MCF 10A (cell line): ENCODE data around the gene FZD8. TPM values are rescaled to one million over a fixed set of nuclear protein-coding genes. Genes with fewer than 3 reads are reported as not detected.

Source experiments
- BruUV-seq: library from RNA; stranded (reverse); fragments of 400-500 nt; replicated peaks from 2 replicates; lab custom pipeline; 2021; lab: Mats Ljungman, UMichigan
- CTCF ChIA-PET: fragments of 300-600 bp; sonication (Branson Sonifier 250); formaldehyde crosslinking; extraction: SDS; loops from one replicate; lab custom pipeline; 2021; ENCODE audit warnings: antibody characterized with exemption, inconsistent platforms; lab: Yijun Ruan, JAX
- POLR2A ChIA-PET: fragments of 300-600, 350-650 bp; sonication (Branson Sonifier 250); formaldehyde crosslinking; extraction: SDS; loops from one replicate; lab custom pipeline; 2020; ENCODE audit warnings: antibody characterized with exemption, inconsistent platforms; lab: Yijun Ruan, JAX
- DNase-seq: peaks from one replicate; pipeline ENCODE4 v3.0.0-alpha.2; 2018; ENCODE audit not compliant: unreplicated experiment
- H3K27ac Mint-ChIP-seq: one replicate; pipeline ENCODE4 v1.8.0; 2022; ENCODE audit warnings: mild to moderate bottlenecking, low read depth, mixed read lengths; ENCODE audit not compliant: unreplicated experiment
- H3K27me3 Mint-ChIP-seq: one replicate; pipeline ENCODE4 v1.8.0; 2022; ENCODE audit warnings: mixed read lengths; ENCODE audit not compliant: insufficient read depth, unreplicated experiment
- H3K36me3 Mint-ChIP-seq: one replicate; pipeline ENCODE4 v1.8.0; 2022; ENCODE audit warnings: mild to moderate bottlenecking, moderate library complexity, mixed read lengths; ENCODE audit not compliant: insufficient read depth, unreplicated experiment
- H3K4me1 Mint-ChIP-seq: one replicate; pipeline ENCODE4 v1.8.0; 2022; ENCODE audit warnings: mixed read lengths; ENCODE audit not compliant: insufficient read depth, unreplicated experiment
- H3K4me3 Mint-ChIP-seq: one replicate; pipeline ENCODE4 v1.8.0; 2022; ENCODE audit warnings: mild to moderate bottlenecking, moderate library complexity, mixed read lengths; ENCODE audit not compliant: unreplicated experiment
- H3K9me3 Mint-ChIP-seq: one replicate; pipeline ENCODE4 v1.8.0; 2022; ENCODE audit warnings: mixed read lengths; ENCODE audit not compliant: unreplicated experiment
- intact Hi-C: fragments of 100-400 bp; cut with micrococcal nuclease; formaldehyde crosslinking; loops from 2 replicates; pipeline ENCODE4 v1.14.1; 2022
- total RNA-seq: library from RNA; stranded (reverse); gene quantifications from 2 replicates; pipeline ENCODE4 v1.2.3, GENCODE V29; 2022
- TF ChIP-seq, protein P1 (sequence below): fragments of 200-600 bp; IDR thresholded peaks from one replicate; pipeline ENCODE4 v1.8.0; 2022; ENCODE audit warnings: antibody characterized with exemption, mild to moderate bottlenecking; ENCODE audit not compliant: unreplicated experiment

Gene FZD8
- total RNA-seq, 1 experiment from 2014 or later: 9.8 TPM

DNA sequence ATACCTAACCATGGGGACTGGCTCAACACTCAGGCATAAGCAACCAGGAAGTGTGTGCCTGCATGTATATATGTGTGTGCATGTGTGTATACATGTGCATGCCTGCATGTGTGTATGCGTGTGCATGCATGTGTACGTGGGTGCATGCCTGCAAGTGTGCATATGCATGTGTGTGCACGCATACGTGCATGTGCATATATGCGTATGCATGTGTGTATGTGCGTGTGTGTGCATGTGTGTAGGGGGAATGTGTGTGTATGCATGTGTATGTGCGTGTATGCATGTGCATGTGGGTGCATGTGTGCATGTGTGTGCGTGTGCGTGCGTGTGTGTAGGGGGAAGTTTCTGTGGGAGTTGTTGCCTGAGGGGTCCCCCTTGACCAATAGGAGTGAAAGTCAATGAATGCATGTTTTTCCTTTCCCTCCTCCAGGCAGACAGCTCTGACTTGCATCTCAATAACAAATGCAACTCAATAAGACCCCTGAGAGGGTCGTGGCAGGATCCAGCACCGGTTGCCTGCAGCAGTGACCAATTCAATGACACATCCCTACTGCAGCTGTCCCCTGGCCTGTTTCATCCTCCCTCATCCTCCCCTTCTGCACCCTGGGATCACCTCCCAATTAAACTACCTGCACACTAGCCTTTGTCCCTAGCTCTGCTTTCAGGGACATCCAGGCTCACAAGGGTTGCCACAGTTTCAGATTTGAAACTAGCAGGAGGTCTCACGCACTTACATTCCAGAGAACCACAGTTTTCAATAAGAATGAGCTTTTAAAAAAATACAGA lies 27.0 kb upstream of the FZD8 start:
- CTCF ChIA-PET: no interaction called here
- H3K27ac Mint-ChIP-seq: no peak overlapping the region
- POLR2A ChIA-PET: no interaction called here
- no peaks in the 10 kb centered on the region for H3K4me1 Mint-ChIP-seq
- no peaks in the 10 kb centered on the region for H3K36me3 Mint-ChIP-seq
- H3K27me3 Mint-ChIP-seq: peaks cover 2% of the 10 kb centered on the region
- no peak for DNase-seq
- intact Hi-C loops: no loop called here
- no TSS peak for BruUV-seq
- no peak overlapping the region for H3K4me3 Mint-ChIP-seq
- H3K9me3 Mint-ChIP-seq: peaks cover 14% of the 10 kb centered on the region
- TF ChIP-seq, protein P1, sequence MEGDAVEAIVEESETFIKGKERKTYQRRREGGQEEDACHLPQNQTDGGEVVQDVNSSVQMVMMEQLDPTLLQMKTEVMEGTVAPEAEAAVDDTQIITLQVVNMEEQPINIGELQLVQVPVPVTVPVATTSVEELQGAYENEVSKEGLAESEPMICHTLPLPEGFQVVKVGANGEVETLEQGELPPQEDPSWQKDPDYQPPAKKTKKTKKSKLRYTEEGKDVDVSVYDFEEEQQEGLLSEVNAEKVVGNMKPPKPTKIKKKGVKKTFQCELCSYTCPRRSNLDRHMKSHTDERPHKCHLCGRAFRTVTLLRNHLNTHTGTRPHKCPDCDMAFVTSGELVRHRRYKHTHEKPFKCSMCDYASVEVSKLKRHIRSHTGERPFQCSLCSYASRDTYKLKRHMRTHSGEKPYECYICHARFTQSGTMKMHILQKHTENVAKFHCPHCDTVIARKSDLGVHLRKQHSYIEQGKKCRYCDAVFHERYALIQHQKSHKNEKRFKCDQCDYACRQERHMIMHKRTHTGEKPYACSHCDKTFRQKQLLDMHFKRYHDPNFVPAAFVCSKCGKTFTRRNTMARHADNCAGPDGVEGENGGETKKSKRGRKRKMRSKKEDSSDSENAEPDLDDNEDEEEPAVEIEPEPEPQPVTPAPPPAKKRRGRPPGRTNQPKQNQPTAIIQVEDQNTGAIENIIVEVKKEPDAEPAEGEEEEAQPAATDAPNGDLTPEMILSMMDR: no peak

DNA sequence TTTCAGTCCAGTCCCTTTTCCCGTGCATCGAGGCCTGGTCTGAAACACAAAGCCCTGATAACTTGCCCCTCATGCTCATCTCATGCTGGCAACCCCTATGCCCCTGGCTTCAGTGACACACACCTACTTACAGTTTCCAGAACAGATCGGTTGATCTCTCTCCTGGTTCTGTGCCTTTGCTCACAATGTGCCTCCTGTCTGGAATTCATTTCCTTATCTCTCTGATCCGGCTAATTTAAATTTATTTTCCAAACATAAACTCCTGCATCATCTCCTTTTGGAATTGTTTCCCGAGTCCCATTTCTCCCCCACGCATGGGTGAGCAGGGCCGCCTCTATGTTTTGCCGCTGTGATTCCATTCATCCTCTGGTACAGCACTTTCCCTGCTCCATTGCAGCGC lies 25.9 kb upstream of the FZD8 start:
- H3K4me1 Mint-ChIP-seq: no peaks in the 10 kb centered on the region
- CTCF ChIA-PET: no interaction called here
- H3K27ac Mint-ChIP-seq: no peak overlapping the region
- peaks cover 14% of the 10 kb centered on the region for H3K9me3 Mint-ChIP-seq
- no peaks in the 10 kb centered on the region for H3K36me3 Mint-ChIP-seq
- TF ChIP-seq, protein P1: no peak
- intact Hi-C loops: no loop called here
- no peak overlapping the region for H3K4me3 Mint-ChIP-seq
- BruUV-seq: no TSS peak
- no peak for DNase-seq
- H3K27me3 Mint-ChIP-seq: no peaks in the 10 kb centered on the region
- POLR2A ChIA-PET: no interaction called here

DNA sequence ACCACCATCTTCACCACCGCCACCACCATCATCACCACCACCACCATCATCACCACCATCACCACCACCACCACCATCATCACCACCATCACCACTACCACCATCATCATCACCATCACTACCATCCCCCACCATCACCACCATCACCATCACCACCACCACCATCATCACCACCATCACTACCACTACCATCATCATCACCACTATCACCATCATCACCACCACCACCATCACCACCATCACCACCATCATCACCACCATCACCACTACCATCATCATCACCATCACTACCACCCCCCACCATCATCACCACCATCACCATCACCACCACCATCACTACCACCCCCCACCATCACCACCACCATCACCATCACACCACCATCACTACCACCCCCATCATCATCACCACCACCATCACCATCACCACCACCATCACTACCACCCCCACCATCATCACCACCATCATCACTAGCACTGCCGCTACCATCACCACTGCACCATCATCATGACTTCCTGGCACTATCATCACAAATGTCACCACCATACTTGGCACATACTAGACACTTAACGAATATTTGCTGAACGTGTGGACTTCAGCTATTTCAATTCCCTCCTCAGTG lies 25.3 kb upstream of the FZD8 start:
- no peaks in the 10 kb centered on the region for H3K36me3 Mint-ChIP-seq
- H3K27ac Mint-ChIP-seq: no peak overlapping the region
- no peak for DNase-seq
- no peak overlapping the region for H3K4me3 Mint-ChIP-seq
- CTCF ChIA-PET: no interaction called here
- H3K4me1 Mint-ChIP-seq: no peaks in the 10 kb centered on the region
- H3K9me3 Mint-ChIP-seq: peaks cover 14% of the 10 kb centered on the region
- H3K27me3 Mint-ChIP-seq: no peaks in the 10 kb centered on the region
- no TSS peak for BruUV-seq
- TF ChIP-seq, protein P1: no peak
- POLR2A ChIA-PET: no interaction called here
- intact Hi-C loops: no loop called here

GRCh38 chr10:35661236-35661635 lies 19.1 kb upstream of the FZD8 start:
- H3K4me1 Mint-ChIP-seq: no peaks in the 10 kb centered on the region
- ChIA-PET CTCF (no interaction called here), POLR2A (no interaction called here)
- no peak overlapping the region for H3K27ac Mint-ChIP-seq
- no peaks in the 10 kb centered on the region for H3K36me3 Mint-ChIP-seq
- no peaks in the 10 kb centered on the region for H3K27me3 Mint-ChIP-seq
- TF ChIP-seq, protein P1: no peak
- no peak overlapping the region for H3K4me3 Mint-ChIP-seq
- H3K9me3 Mint-ChIP-seq: no peaks in the 10 kb centered on the region
- DNase-seq: no peak
- no TSS peak for BruUV-seq
- intact Hi-C loops: no loop called here
